ENCODE data around the gene RITA1.

DNA sequence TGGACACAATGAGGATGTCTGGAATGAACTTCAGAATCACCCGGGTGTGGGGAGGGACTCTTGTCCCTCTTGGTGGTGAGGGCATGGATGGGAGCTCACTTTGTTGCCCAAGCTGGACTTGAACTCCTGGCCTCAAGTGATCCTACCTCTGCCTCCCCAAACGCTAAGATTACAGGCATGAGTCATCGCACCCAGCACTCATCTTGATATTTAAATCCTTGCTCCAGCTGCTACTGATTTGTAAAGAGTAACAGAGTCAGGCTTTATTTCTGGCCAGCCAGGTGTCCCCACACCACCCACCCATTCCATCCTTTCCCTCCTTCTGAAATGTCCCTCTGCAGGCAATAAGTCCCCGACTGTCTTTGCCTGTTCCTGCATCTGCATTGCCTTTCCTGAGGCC, 5.2 kb upstream of the RITA1 start:
- TF ChIP-seq CREB1 (IDR thresholded peaks at IDR 0.05; ENCODE audit: low read depth) (no peak), POLR2A (IDR thresholded peaks at IDR 0.05; ENCODE audit: low read depth, low read length) (no peak), KAT2A (conservative IDR thresholded peaks at IDR 0.05; ENCODE audit: control insufficient read depth, low read depth, low read length) (no peak), FOXM1 (IDR thresholded peaks at IDR 0.05; ENCODE audit: low read depth, low read length) (no peak), NR2F1 (conservative IDR thresholded peaks at IDR 0.05) (no peak), RCOR1 (conservative IDR thresholded peaks at IDR 0.05; ENCODE audit: low read depth, low read length) (no peak), MTA2 (IDR thresholded peaks at IDR 0.05; ENCODE audit: low read depth) (no peak), SIN3A (IDR thresholded peaks at IDR 0.05; ENCODE audit: low read depth, low read length) (no peak), SREBF1 (IDR thresholded peaks at IDR 0.05; ENCODE audit: low read length) (no peak), YY1 (IDR thresholded peaks at IDR 0.05; ENCODE audit: low read depth, low read length) (no peak)
- TF ChIP-seq, protein P1, sequence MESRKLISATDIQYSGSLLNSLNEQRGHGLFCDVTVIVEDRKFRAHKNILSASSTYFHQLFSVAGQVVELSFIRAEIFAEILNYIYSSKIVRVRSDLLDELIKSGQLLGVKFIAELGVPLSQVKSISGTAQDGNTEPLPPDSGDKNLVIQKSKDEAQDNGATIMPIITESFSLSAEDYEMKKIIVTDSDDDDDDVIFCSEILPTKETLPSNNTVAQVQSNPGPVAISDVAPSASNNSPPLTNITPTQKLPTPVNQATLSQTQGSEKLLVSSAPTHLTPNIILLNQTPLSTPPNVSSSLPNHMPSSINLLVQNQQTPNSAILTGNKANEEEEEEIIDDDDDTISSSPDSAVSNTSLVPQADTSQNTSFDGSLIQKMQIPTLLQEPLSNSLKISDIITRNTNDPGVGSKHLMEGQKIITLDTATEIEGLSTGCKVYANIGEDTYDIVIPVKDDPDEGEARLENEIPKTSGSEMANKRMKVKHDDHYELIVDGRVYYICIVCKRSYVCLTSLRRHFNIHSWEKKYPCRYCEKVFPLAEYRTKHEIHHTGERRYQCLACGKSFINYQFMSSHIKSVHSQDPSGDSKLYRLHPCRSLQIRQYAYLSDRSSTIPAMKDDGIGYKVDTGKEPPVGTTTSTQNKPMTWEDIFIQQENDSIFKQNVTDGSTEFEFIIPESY (IDR thresholded peaks at IDR 0.05): no peak
- TF ChIP-seq, protein P2, sequence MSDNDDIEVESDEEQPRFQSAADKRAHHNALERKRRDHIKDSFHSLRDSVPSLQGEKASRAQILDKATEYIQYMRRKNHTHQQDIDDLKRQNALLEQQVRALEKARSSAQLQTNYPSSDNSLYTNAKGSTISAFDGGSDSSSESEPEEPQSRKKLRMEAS (IDR thresholded peaks at IDR 0.05; ENCODE audit: low read depth, low read length): no peak
- TF ChIP-seq, protein P3, sequence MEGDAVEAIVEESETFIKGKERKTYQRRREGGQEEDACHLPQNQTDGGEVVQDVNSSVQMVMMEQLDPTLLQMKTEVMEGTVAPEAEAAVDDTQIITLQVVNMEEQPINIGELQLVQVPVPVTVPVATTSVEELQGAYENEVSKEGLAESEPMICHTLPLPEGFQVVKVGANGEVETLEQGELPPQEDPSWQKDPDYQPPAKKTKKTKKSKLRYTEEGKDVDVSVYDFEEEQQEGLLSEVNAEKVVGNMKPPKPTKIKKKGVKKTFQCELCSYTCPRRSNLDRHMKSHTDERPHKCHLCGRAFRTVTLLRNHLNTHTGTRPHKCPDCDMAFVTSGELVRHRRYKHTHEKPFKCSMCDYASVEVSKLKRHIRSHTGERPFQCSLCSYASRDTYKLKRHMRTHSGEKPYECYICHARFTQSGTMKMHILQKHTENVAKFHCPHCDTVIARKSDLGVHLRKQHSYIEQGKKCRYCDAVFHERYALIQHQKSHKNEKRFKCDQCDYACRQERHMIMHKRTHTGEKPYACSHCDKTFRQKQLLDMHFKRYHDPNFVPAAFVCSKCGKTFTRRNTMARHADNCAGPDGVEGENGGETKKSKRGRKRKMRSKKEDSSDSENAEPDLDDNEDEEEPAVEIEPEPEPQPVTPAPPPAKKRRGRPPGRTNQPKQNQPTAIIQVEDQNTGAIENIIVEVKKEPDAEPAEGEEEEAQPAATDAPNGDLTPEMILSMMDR (IDR thresholded peaks at IDR 0.05 in 2 of 3, conservative IDR thresholded peaks at IDR 0.05 in 1 of 3; ENCODE audit: control insufficient read depth in 2 of 3, extremely low read depth in 1 of 3, insufficient read depth in 1 of 3, low read depth in 3 of 3, low read length in 3 of 3): no peak
